ENCODE results near the gene PACS1. TPM values are rescaled to one million over a fixed set of nuclear protein-coding genes. Genes with fewer than 3 reads are reported as not detected.

The PACS1 gene
- polyA plus RNA-seq, 1 of the 3 experiments (the other 2 are of a cell fraction), result 37.3 TPM

DNA sequence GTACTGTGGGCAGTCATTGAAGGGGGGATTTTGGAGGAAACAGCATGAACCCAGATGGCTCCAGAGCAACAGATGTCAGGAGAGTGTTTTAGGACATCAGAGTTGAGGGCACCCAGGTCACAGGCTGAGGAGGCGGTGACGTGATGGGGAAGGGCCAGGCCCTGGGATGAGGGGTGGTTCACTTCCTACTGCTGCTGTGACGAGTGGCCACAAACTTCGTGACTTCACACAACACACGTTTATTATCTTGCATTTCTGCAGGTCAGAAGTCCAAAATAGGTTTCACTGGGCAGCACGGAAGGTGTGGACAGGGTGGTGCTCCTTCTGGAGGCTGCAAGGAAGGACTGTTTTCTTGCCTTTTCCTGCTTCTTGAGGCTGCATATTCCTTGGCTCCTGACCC, 120.7 kb downstream of the PACS1 start:
- TF ChIP-seq FOSL2 (IDR thresholded peaks at IDR 0.05; ENCODE audit: borderline replicate concordance, low read depth) (no peak), RAD21 (IDR thresholded peaks at IDR 0.05; ENCODE audit: low read length) (no peak), JUND (IDR thresholded peaks at IDR 0.05) (no peak), TAF1 (IDR thresholded peaks at IDR 0.05; ENCODE audit: borderline replicate concordance, low read depth, low read length) (no peak), USF1 (IDR thresholded peaks at IDR 0.05; ENCODE audit: borderline replicate concordance, low read depth) (no peak), SIN3A (IDR thresholded peaks at IDR 0.05; ENCODE audit: borderline replicate concordance, low read depth, low read length) (no peak), POLR2AphosphoS5 (IDR thresholded peaks at IDR 0.05; ENCODE audit: low read depth, low read length) (no peak), USF2 (IDR thresholded peaks at IDR 0.05; ENCODE audit: borderline replicate concordance, low read depth, low read length) (no peak), FOXJ3 (CRISPR knock-in tag; IDR thresholded peaks at IDR 0.05) (no peak), TCF12 (IDR thresholded peaks at IDR 0.05) (no peak), FOXM1 (IDR thresholded peaks at IDR 0.05; ENCODE audit: low read depth) (no peak), NRF1 (IDR thresholded peaks at IDR 0.05; ENCODE audit: low read depth, low read length) (no peak)
- TF ChIP-seq, protein P1, sequence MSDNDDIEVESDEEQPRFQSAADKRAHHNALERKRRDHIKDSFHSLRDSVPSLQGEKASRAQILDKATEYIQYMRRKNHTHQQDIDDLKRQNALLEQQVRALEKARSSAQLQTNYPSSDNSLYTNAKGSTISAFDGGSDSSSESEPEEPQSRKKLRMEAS (IDR thresholded peaks at IDR 0.05; ENCODE audit: low read depth), result no peak
- TF ChIP-seq, protein P2, sequence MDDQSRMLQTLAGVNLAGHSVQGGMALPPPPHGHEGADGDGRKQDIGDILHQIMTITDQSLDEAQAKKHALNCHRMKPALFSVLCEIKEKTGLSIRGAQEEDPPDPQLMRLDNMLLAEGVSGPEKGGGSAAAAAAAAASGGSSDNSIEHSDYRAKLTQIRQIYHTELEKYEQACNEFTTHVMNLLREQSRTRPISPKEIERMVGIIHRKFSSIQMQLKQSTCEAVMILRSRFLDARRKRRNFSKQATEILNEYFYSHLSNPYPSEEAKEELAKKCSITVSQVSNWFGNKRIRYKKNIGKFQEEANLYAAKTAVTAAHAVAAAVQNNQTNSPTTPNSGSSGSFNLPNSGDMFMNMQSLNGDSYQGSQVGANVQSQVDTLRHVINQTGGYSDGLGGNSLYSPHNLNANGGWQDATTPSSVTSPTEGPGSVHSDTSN (IDR thresholded peaks at IDR 0.05), result no peak
- POLR2A ChIA-PET, result no interaction called here
- DNase-seq, result no peak

GRCh38 chr11:66192181-66192863, 122.2 kb downstream of the PACS1 start:
- Histone ChIP-seq H3K9me2 (no peaks in the 10 kb centered on the region), H3K4me2 (no peak overlapping the region), H3F3A (replicated peaks; ENCODE audit: insufficient read depth) (peaks cover 18% of the 10 kb centered on the region), H3K27ac (ENCODE audit: low read depth in 2 of 2, low read length in 1 of 2) (peak overlapping the region in 1 of 2 experiments; percentile 7; a peak in 1 of 4 replicates), H3K27me3 (ENCODE audit: insufficient read depth) (no peaks in the 10 kb centered on the region), H3K79me2 (ENCODE audit: insufficient read depth) (peaks cover 57% of the 10 kb centered on the region), H4K20me1 (ENCODE audit: insufficient read depth) (peaks cover 11% of the 10 kb centered on the region; the same call in 1 of the 2 replicates), H3K9ac (no peak overlapping the region), H3K4me1 (ENCODE audit: control insufficient read depth in 1 of 2, insufficient read depth in 2 of 2, low read depth in 1 of 2, low read length in 1 of 2) (peaks cover 0 to 10% of the 10 kb centered on the region in 2 experiments; a peak in 2 of 4 replicates), H3K4me3 (ENCODE audit: low read depth in 2 of 2, low read length in 1 of 2) (no peak overlapping the region), H3K9me3 (no peaks in the 10 kb centered on the region), H3K36me3 (replicated peaks in 1 of 2; ENCODE audit: control insufficient read depth in 1 of 2, insufficient read depth in 2 of 2, low read length in 1 of 2) (peaks cover 21 to 22% of the 10 kb centered on the region in 2 experiments), H2AFZ (ENCODE audit: low read depth) (no peak overlapping the region)
- WGBS (ENCODE audit: low lambda C conversion rate), result 94% methylated on average over 11 of the region's 11 CpGs
- ChIA-PET POLR2A (interaction anchor here (1.0 kb wide), 1 partner anchor 10 kb away, joined by 3 read pairs; no protein-coding TSS in a partner anchor), CTCF (interaction anchor here (1.0 kb wide), 1 partner anchor 10 kb away, joined by 3 read pairs; no protein-coding TSS in a partner anchor)
- no peak for DNase-seq
- TF ChIP-seq, protein P3, sequence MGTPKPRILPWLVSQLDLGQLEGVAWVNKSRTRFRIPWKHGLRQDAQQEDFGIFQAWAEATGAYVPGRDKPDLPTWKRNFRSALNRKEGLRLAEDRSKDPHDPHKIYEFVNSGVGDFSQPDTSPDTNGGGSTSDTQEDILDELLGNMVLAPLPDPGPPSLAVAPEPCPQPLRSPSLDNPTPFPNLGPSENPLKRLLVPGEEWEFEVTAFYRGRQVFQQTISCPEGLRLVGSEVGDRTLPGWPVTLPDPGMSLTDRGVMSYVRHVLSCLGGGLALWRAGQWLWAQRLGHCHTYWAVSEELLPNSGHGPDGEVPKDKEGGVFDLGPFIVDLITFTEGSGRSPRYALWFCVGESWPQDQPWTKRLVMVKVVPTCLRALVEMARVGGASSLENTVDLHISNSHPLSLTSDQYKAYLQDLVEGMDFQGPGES (IDR thresholded peaks at IDR 0.05; ENCODE audit: low read depth, low read length), result no peak
- TF ChIP-seq GATA2 (CRISPR knock-in tag; IDR thresholded peaks at IDR 0.05) (no peak), POLR2AphosphoS5 (IDR thresholded peaks at IDR 0.05; ENCODE audit: low read depth, low read length) (no peak), JUND (IDR thresholded peaks at IDR 0.05) (no peak), FOXJ3 (CRISPR knock-in tag; IDR thresholded peaks at IDR 0.05) (no peak), NRF1 (IDR thresholded peaks at IDR 0.05; ENCODE audit: low read depth, low read length) (no peak), RFX5 (IDR thresholded peaks at IDR 0.05; ENCODE audit: low read length) (no peak), RCOR1 (IDR thresholded peaks at IDR 0.05; ENCODE audit: low read length) (no peak), EZH2phosphoT487 (IDR thresholded peaks at IDR 0.05; ENCODE audit: borderline replicate concordance, low read depth) (no peak), SMC3 (IDR thresholded peaks at IDR 0.05; ENCODE audit: low read depth, low read length) (no peak), TAF1 (IDR thresholded peaks at IDR 0.05; ENCODE audit: borderline replicate concordance, low read depth, low read length) (no peak)
- TF ChIP-seq, protein P1 (IDR thresholded peaks at IDR 0.05; ENCODE audit: low read depth), result no peak

More for the DNA sequence above, 120.7 kb downstream of the PACS1 start:
- Histone ChIP-seq H3K4me1 (ENCODE audit: control insufficient read depth in 1 of 2, insufficient read depth in 2 of 2, low read depth in 1 of 2, low read length in 1 of 2) (peaks cover 0 to 10% of the 10 kb centered on the region in 2 experiments; a peak in 2 of 4 replicates), H4K20me1 (ENCODE audit: insufficient read depth) (peaks cover 12% of the 10 kb centered on the region; the same call in 1 of the 2 replicates), H3K9me2 (no peaks in the 10 kb centered on the region), H3K9ac (no peak overlapping the region), H3K36me3 (replicated peaks in 1 of 2; ENCODE audit: control insufficient read depth in 1 of 2, insufficient read depth in 2 of 2, low read length in 1 of 2) (peaks cover 13 to 18% of the 10 kb centered on the region in 2 experiments), H3F3A (replicated peaks; ENCODE audit: insufficient read depth) (peaks cover 10% of the 10 kb centered on the region), H3K4me2 (no peak overlapping the region), H3K27me3 (ENCODE audit: insufficient read depth) (no peaks in the 10 kb centered on the region), H3K9me3 (no peaks in the 10 kb centered on the region), H3K79me2 (ENCODE audit: insufficient read depth) (peaks cover 73% of the 10 kb centered on the region), H3K27ac (ENCODE audit: low read depth in 2 of 2, low read length in 1 of 2) (no peak overlapping the region; a peak in 1 of 4 replicates), H2AFZ (ENCODE audit: low read depth) (no peak overlapping the region), H3K4me3 (ENCODE audit: low read depth in 2 of 2, low read length in 1 of 2) (no peak overlapping the region)
- WGBS (ENCODE audit: low lambda C conversion rate), result 84% methylated on average over 6 of the region's 6 CpGs
- CTCF ChIA-PET, result no interaction called here

All from SK-N-SH (cell line).